ENCODE data around the gene RASL10A. TPM values are rescaled to one million over a fixed set of nuclear protein-coding genes. Genes with fewer than 3 reads are reported as not detected.

Gene RASL10A
- total and polyA plus RNA-seq, 2 donors from 2014 or later: 0.73 to 1.2 TPM

DNA sequence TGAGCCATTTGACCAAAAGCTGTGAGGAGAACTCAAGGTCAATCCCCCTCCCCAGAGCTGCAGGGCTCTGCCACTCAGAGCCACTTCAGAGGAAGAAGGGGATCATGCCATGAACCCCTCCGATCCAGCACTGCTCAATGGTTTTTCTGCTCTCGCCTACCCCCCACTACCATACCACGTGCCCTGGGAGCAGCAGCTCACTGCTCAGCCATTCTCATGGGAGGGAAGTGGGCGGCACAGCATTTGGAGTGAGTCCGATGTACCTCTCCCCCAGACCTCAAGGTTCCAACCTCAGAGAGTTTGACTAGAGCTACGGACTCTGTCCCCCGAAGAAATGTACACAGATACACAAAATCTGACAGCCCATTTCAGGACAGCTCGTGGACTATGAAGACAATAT is 38.4 kb upstream of the RASL10A start:
- Histone ChIP-seq H3K4me3 (ENCODE audit: low read length in 3 of 3) (no peak overlapping the region), H3K36me3 (ENCODE audit: control insufficient read depth in 2 of 3, insufficient read depth in 3 of 3, low read length in 3 of 3) (peaks cover 4 to 78% (median 58%) of the 10 kb centered on the region in 3 donors), H3K9me3 (ENCODE audit: control insufficient read depth in 2 of 3, insufficient read depth in 1 of 3, low read length in 3 of 3) (no peaks in the 10 kb centered on the region), H3K9ac (ENCODE audit: low read length in 3 of 3) (no peak overlapping the region), H3K4me1 (ENCODE audit: control insufficient read depth in 2 of 3, insufficient read depth in 2 of 3, low read depth in 1 of 3, low read length in 3 of 3) (no peaks in the 10 kb centered on the region), H3K27me3 (ENCODE audit: control insufficient read depth, insufficient read depth, low read length) (no peaks in the 10 kb centered on the region), H3K27ac (ENCODE audit: low read depth in 2 of 2, low read length in 2 of 2) (no peak overlapping the region)
- TF ChIP-seq, protein P1, sequence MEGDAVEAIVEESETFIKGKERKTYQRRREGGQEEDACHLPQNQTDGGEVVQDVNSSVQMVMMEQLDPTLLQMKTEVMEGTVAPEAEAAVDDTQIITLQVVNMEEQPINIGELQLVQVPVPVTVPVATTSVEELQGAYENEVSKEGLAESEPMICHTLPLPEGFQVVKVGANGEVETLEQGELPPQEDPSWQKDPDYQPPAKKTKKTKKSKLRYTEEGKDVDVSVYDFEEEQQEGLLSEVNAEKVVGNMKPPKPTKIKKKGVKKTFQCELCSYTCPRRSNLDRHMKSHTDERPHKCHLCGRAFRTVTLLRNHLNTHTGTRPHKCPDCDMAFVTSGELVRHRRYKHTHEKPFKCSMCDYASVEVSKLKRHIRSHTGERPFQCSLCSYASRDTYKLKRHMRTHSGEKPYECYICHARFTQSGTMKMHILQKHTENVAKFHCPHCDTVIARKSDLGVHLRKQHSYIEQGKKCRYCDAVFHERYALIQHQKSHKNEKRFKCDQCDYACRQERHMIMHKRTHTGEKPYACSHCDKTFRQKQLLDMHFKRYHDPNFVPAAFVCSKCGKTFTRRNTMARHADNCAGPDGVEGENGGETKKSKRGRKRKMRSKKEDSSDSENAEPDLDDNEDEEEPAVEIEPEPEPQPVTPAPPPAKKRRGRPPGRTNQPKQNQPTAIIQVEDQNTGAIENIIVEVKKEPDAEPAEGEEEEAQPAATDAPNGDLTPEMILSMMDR (IDR thresholded peaks at IDR 0.05; ENCODE audit: borderline replicate concordance, extremely low read depth, insufficient read depth): no peak
- FAIRE-seq (no peak), DNase-seq (no peak)
- intact Hi-C loops (cut with DNase I): no loop called here

DNA sequence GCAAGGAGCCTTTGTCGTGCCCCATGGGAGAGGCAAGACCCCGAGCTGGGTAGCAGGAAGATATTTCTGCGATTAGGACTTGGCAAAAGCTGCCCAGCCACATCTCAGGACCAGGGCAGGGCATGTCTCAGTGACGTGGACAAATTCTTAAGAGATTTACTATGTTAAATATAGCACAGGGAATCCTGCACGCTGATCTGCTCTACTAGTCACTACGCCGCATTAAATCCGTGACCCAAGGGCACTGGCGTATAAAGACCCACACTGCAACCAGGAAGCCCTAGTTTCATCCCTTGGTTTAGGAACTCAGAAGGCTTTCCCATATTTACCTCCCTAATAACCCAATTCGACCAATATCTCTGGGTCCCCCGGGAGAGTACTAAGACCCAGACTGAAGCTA is 37.8 kb upstream of the RASL10A start:
- intact Hi-C loops (cut with DNase I): no loop called here
- DNase-seq: peak in 3 of 5 donors; percentile 24 to 44 (median 26)
- H3K9me3 ChIP-seq (ENCODE audit: control insufficient read depth in 2 of 3, insufficient read depth in 1 of 3, low read length in 3 of 3): no peaks in the 10 kb centered on the region
- no peaks in the 10 kb centered on the region for H3K27me3 ChIP-seq (ENCODE audit: control insufficient read depth, insufficient read depth, low read length)
- no peak for FAIRE-seq
- peaks cover 4 to 79% (median 60%) of the 10 kb centered on the region in 3 donors for H3K36me3 ChIP-seq (ENCODE audit: control insufficient read depth in 2 of 3, insufficient read depth in 3 of 3, low read length in 3 of 3)
- H3K4me1 ChIP-seq (ENCODE audit: control insufficient read depth in 2 of 3, insufficient read depth in 2 of 3, low read depth in 1 of 3, low read length in 3 of 3): no peaks in the 10 kb centered on the region
- H3K4me3 ChIP-seq (ENCODE audit: low read length in 3 of 3): no peak overlapping the region
- TF ChIP-seq, protein P1 (IDR thresholded peaks at IDR 0.05; ENCODE audit: borderline replicate concordance, extremely low read depth, insufficient read depth): no peak
- H3K9ac ChIP-seq (ENCODE audit: low read length in 3 of 3): no peak overlapping the region
- H3K27ac ChIP-seq (ENCODE audit: low read depth in 2 of 2, low read length in 2 of 2): no peak overlapping the region

DNA sequence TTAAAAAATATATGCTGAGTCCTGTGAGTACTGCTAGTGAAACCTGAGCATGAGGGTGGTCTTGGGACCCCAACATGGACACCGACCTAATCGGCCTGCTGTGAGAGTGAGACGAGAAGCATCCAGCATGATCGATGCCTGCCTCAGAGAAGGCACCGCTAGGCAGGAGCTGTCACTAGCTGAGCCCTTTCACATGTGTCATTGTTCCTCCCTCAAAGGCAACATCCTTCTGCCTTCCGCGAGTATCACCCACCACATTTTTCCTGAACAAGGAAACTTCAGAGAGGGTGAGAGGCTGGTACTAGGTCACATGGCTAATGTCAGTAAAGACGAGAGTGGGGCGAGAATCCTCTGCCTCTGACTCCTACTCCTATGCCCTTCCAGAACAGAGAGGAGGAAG is 37.3 kb upstream of the RASL10A start:
- no peak for FAIRE-seq
- H3K4me3 ChIP-seq (ENCODE audit: low read length in 3 of 3): no peak overlapping the region
- peaks cover 4 to 79% (median 59%) of the 10 kb centered on the region in 3 donors for H3K36me3 ChIP-seq (ENCODE audit: control insufficient read depth in 2 of 3, insufficient read depth in 3 of 3, low read length in 3 of 3)
- no peaks in the 10 kb centered on the region for H3K9me3 ChIP-seq (ENCODE audit: control insufficient read depth in 2 of 3, insufficient read depth in 1 of 3, low read length in 3 of 3)
- H3K4me1 ChIP-seq (ENCODE audit: control insufficient read depth in 2 of 3, insufficient read depth in 2 of 3, low read depth in 1 of 3, low read length in 3 of 3): no peaks in the 10 kb centered on the region
- no peak for DNase-seq
- H3K27me3 ChIP-seq (ENCODE audit: control insufficient read depth, insufficient read depth, low read length): no peaks in the 10 kb centered on the region
- H3K9ac ChIP-seq (ENCODE audit: low read length in 3 of 3): no peak overlapping the region
- H3K27ac ChIP-seq (ENCODE audit: low read depth in 2 of 2, low read length in 2 of 2): no peak overlapping the region
- intact Hi-C loops (cut with DNase I): no loop called here
- TF ChIP-seq, protein P1 (IDR thresholded peaks at IDR 0.05; ENCODE audit: borderline replicate concordance, extremely low read depth, insufficient read depth): no peak

DNA sequence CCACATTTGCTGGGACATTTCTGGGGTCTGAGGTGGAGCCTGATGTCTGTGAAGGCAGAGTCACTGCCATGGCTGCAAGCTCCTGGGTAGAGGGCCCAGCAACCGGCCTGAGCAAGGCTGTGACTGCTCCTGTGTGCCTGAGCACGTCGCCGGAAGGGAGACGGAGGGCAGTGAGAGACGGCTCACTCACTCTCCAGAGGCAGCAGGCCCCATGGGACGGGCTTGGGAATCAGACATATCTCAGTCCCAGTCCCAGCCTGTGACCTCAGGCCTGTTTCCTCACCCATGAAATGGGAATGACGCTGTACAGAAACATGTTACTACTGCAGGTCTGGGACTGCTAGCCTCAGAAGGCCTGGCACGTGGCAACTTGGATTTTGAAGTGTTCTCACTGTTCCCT is 36.4 kb upstream of the RASL10A start:
- no peak overlapping the region for H3K4me3 ChIP-seq (ENCODE audit: low read length in 3 of 3)
- TF ChIP-seq, protein P1 (IDR thresholded peaks at IDR 0.05; ENCODE audit: borderline replicate concordance, extremely low read depth, insufficient read depth): no peak
- H3K27me3 ChIP-seq (ENCODE audit: control insufficient read depth, insufficient read depth, low read length): no peaks in the 10 kb centered on the region
- no peak overlapping the region for H3K27ac ChIP-seq (ENCODE audit: low read depth in 2 of 2, low read length in 2 of 2)
- DNase-seq (no peak), FAIRE-seq (no peak)
- H3K36me3 ChIP-seq (ENCODE audit: control insufficient read depth in 2 of 3, insufficient read depth in 3 of 3, low read length in 3 of 3): peaks cover 4 to 88% (median 64%) of the 10 kb centered on the region in 3 donors
- intact Hi-C loops (cut with DNase I): no loop called here
- H3K9ac ChIP-seq (ENCODE audit: low read length in 3 of 3): no peak overlapping the region
- no peaks in the 10 kb centered on the region for H3K9me3 ChIP-seq (ENCODE audit: control insufficient read depth in 2 of 3, insufficient read depth in 1 of 3, low read length in 3 of 3)
- no peaks in the 10 kb centered on the region for H3K4me1 ChIP-seq (ENCODE audit: control insufficient read depth in 2 of 3, insufficient read depth in 2 of 3, low read depth in 1 of 3, low read length in 3 of 3)

All from kidney (tissue), 14 donors.